GM13976 (cell line): Measurements from ENCODE around the gene CLDN18.

Source experiments
- DNase-seq: peaks from one replicate; pipeline ENCODE4 v3.0.0; 2012; ENCODE audit warnings: low spot score
- in situ Hi-C: fragments of 300-500 bp; cut with MboI; formaldehyde crosslinking; loops from one replicate; pipeline ENCODE4 v1.12.0; 2022; ENCODE audit warnings: low sequenced_read_pairs, mixed read lengths, inconsistent platforms; ENCODE audit not compliant: unreplicated experiment
- TF ChIP-seq, protein P1 (sequence below): IDR thresholded peaks from 2 replicates; pipeline ENCODE4 v1.5.1; 2012; ENCODE audit warnings: borderline replicate concordance, mild to moderate bottlenecking; ENCODE audit not compliant: insufficient read depth; ENCODE audit errors: extremely low read depth, missing control alignments, control extremely low read depth

Gene CLDN18

DNA sequence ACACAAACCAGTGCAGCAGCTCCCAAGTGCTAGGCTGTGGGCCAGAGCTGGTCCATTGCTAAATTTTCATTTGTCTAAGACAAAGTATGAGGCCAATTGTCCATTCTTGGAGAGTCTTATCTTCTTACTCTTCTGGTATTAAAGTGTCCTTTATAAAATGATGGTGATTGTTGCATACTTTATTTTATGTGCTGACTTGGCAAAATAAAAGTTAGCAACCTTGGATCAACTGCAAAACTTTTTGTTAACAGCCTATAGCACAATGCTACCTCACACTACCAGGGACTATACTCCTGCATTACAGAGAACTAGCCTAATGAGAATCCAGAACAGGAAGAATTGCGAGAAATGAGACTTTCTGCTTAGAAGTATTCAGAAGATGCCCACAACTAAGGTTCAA lies 44.1 kb downstream of the CLDN18 start:
- TF ChIP-seq, protein P1, sequence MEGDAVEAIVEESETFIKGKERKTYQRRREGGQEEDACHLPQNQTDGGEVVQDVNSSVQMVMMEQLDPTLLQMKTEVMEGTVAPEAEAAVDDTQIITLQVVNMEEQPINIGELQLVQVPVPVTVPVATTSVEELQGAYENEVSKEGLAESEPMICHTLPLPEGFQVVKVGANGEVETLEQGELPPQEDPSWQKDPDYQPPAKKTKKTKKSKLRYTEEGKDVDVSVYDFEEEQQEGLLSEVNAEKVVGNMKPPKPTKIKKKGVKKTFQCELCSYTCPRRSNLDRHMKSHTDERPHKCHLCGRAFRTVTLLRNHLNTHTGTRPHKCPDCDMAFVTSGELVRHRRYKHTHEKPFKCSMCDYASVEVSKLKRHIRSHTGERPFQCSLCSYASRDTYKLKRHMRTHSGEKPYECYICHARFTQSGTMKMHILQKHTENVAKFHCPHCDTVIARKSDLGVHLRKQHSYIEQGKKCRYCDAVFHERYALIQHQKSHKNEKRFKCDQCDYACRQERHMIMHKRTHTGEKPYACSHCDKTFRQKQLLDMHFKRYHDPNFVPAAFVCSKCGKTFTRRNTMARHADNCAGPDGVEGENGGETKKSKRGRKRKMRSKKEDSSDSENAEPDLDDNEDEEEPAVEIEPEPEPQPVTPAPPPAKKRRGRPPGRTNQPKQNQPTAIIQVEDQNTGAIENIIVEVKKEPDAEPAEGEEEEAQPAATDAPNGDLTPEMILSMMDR = no peak
- DNase-seq = no peak
- in situ Hi-C loops = loop anchor here (10.0 kb wide), 1 partner anchor 929 kb away; no protein-coding TSS in a partner anchor

DNA sequence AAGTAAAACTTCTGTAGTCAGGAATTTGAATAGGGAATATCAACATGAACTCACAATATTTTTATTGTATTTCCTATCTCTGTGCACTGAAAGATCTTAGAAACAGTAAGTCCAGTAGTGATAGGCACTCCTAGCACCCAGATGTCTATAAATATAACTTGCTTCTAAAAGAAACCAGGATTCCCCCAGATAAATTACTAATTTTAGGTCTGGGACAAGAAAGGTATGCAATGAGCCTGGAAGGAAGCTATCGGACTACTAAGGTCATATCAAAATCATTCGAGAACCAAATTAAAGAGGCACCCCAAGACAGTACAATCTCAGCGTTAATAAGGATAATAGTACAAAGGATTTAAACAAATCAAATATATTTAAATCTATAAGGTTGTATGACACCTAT lies 47.4 kb downstream of the CLDN18 start:
- TF ChIP-seq, protein P1 = no peak
- in situ Hi-C loops = loop anchor here (10.0 kb wide), 1 partner anchor 933 kb away; no protein-coding TSS in a partner anchor
- no peak for DNase-seq

DNA sequence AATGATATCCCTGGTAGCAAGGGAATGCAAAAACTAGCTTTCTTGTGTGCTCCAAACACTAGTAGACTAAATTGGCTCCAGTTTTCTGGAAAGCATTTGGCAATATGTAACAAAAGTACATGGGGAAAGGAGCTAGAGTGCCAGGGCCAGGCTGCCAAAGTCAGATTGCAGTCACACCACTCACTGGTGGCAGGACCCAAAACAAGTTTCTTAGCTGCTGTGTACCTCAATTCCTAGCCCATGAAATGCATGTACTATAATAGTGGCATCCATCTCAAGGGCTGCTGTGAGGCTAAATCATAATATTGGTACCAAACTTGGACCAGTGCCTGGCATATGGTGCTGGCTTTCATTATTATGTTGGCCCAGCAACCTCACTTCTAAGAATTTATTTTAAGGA lies 49.3 kb downstream of the CLDN18 start:
- no peak for DNase-seq
- in situ Hi-C loops = loop anchor here (10.0 kb wide), 1 partner anchor 934 kb away; no protein-coding TSS in a partner anchor
- TF ChIP-seq, protein P1 = no peak

GRCh38 chr3:138060792-138061191 lies 50.8 kb downstream of the CLDN18 start:
- DNase-seq = no peak
- TF ChIP-seq, protein P1 = no peak
- in situ Hi-C loops = no loop called here

DNA sequence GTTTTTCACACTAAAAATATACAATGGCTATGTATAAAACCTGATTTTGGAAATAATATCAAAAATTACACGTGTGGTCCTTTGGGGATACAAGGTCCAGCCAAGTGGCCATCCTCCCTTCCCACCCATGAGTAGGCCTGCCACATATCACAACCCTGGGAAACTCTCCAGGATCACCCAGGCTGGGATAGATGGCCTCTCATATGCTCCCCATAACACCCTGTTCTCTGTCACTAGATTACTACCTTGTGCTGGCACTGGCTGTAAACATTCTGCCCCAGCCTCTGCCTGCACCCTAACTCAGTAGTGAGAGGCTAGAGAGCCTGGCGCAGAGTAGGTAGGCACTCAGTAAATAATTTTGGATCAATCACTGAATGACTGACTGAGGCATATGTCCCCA lies 52.1 kb downstream of the CLDN18 start:
- DNase-seq = no peak
- TF ChIP-seq, protein P1 = no peak
- in situ Hi-C loops = no loop called here

DNA sequence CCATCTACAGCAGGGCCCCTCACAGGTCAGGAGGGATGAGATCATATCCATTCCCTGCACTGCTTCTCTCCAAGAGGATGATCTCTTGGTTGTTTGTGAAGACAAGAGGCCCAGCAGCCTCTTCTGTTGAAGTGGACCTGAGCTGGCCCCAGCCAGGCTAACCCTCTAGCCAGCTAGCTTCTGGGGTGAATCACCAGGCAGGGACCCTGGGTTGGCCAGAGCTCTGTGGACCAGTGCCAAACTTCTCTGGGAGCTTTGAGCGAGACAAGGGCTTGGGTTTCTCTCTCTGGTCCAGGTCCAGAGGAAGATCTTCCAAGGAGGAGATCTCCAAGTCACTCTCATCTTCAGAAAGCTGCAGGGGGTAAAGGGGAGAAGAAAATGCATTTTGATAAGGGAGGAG lies 52.7 kb downstream of the CLDN18 start:
- no peak for DNase-seq
- in situ Hi-C loops = no loop called here
- TF ChIP-seq, protein P1 = no peak

DNA sequence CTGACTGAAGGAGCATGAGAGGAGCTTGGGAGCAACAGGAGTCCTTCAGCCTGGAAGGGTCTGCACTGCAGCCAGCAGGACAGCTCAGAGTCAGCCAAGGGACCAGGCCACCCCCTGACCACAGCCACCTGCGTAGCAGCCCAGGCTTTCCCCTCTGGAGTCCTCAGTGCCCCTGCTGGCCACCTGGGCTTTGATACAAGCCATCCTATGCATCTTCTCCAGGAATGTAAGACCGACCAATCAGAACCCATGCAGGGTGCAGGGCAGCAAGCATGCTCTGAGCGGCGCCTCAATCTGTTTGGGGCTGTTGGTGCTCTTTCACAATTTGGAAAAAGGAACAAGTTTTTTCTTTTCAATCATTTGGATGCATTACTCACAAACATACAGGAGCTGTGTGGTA lies 53.5 kb downstream of the CLDN18 start:
- in situ Hi-C loops = no loop called here
- TF ChIP-seq, protein P1 = no peak
- DNase-seq = no peak
